ENCODE results near the gene PDLIM7.

DNA sequence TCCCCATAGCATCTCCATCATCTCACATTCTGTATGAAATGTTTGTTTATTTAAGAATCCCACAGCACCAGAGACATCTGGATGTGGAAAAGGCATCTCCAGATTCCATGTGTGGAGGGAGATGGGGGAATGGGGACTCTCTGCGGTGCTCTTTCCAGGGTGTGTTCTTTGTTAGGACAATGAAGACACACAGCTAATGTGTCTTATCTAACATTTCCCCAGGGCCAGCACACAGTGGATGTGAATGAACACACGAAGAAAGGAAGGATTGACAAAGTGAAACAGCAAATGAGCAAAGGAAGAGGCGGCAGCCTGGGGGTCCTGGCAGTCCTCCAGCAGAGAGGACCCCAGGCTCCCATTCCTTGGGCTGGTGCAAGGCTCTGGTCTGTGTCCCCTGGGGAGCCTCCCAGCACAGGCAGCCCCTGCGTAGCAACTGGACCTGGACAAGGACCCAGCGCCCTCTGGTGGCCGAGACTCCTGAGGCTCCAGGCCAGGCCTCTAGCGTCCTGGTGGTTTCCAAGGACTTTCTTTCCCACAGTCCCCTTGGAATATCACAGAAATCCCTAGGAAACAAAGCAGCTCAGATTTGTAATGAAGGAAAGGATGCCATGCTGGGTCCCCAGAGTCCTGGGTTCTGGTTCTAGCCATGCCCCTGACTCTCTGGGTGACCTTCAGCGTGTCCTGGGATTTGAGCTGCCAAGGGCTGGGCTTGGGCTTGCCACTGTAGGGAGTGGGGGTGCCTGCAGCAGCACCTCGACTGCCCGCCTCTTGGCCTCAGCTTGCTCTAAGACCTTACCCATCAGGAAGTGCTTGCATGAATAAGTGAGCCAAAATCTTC, 3.5 kb upstream of the PDLIM7 start:
- TF ChIP-seq, protein P1, sequence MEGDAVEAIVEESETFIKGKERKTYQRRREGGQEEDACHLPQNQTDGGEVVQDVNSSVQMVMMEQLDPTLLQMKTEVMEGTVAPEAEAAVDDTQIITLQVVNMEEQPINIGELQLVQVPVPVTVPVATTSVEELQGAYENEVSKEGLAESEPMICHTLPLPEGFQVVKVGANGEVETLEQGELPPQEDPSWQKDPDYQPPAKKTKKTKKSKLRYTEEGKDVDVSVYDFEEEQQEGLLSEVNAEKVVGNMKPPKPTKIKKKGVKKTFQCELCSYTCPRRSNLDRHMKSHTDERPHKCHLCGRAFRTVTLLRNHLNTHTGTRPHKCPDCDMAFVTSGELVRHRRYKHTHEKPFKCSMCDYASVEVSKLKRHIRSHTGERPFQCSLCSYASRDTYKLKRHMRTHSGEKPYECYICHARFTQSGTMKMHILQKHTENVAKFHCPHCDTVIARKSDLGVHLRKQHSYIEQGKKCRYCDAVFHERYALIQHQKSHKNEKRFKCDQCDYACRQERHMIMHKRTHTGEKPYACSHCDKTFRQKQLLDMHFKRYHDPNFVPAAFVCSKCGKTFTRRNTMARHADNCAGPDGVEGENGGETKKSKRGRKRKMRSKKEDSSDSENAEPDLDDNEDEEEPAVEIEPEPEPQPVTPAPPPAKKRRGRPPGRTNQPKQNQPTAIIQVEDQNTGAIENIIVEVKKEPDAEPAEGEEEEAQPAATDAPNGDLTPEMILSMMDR (conservative IDR thresholded peaks at IDR 0.05; ENCODE audit: low read depth, low read length) = peak; percentile 90
- TF ChIP-seq EZH2 (IDR thresholded peaks at IDR 0.05; ENCODE audit: borderline replicate concordance, low read depth, low read length, poor library complexity, severe bottlenecking) = no peak
